Right ventricle myocardium superior (tissue), 1 donor: ENCODE measurements around the gene GRIN2B. TPM values are rescaled to one million over a fixed set of nuclear protein-coding genes. Genes with fewer than 3 reads are reported as not detected.

ENCODE experiments used
- ATAC-seq: fragments of 200-7000 bp; cut with Tn5 transposase; one replicate; pipeline ENCODE4 v1.9.1; 2020; ENCODE audit warnings: mild to moderate bottlenecking; ENCODE audit not compliant: poor library complexity
- DNase-seq: peaks from one replicate; pipeline ENCODE4 v3.0.0-alpha.2; 2020
- intact Hi-C: fragments of 100-400 bp; cut with DNase I; formaldehyde crosslinking; loops from one replicate; pipeline ENCODE4 v1.11.2; 2022
- long read RNA-seq: library from polyadenylated mRNA; unstranded; transcript quantifications from one replicate; pipeline ENCODE4 v2.0.0, GENCODE V29; 2021
- total RNA-seq: library from RNA; stranded (reverse); fragmentation: NEBNext Ultra II Directional; extraction: Animal tissue kit (Norgen Biotek cat#: 25700); gene quantifications from one replicate; pipeline ENCODE4 v1.2.1, GENCODE V29; 2021
- donor health status: DM: no; HTN: yes; CAD: no; lungs with severe emphysema.

GRIN2B gene
- total RNA-seq, result 0.03 TPM
- long read RNA-seq, result 0 reads

DNA sequence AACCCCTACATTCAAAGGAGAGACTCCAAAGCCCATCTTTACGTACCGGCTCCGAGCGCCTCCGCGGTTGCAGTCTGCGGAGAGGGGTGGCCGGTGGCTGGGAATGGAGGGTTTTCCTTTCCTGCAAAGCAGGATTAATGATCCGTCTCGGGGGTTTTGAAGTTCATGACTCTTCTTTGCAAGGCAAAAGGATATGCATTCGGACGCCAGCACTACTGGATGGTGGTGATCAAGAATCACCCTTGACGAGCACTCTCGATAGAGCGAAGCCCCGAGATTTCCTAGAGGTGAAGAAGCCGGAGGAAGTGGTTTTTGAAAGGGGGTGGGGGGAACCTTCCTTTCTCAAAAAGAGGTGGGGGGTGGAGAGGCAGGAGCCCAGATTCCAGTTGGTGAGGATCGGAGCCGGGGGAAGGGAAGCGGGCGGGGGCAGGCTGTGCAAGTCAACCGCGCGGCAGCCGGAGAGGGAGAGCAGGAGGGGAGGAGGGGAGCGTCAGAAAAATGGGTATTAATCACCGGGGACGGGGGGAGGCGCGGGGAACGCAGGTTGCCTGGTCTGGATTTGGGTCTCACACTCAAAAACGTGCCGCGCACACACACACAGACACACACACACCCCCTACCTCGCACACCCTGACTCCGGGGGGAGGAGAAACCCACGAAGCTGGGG, at the start of gene GRIN2B:
Gene GRIN2B (minus strand): TSS at position 307 of the 667 bp plus-strand sequence. CDS start 115,394 bp downstream, outside the sequence.
- ATAC-seq, result no peak
- intact Hi-C loops, result no loop called here
- no peak for DNase-seq

DNA sequence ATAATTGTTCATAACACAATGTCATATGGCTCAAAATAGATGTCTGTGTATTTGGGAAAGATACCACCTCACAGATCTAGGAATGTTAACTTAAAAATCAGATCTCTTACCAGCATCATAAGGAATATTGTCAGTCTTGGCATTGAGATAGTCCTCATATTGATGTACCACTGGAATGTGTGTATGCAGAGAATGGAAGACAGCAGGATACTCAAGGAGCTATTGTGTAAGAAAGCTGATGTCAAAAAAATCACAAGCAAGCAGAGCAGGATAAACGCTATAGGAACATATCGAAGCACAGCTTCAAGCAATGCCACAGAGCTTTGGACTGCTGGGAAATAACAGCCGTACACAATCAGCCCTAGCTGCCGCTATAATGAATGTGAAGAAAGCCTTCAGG, 45.1 kb upstream of the GRIN2B start:
- intact Hi-C loops, result no loop called here
- ATAC-seq (no peak), DNase-seq (no peak)

DNA sequence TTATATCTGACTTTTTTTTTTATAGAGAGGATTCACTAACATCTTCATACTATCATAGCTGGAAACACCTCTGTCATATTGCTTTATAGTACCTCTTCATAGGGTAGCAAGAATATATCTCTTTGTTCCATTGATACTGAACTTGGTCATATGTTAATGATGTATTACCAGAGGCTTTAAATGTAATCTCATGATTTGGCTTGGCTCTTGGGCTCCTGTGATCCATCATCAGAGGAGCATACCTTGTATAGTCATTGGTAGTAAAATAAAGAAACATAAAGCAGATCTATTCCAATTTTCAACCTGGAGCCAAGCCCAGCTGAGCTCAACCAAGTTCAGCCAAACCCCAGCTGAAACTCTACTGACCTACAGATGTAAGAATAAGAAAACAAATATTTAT, 43.2 kb upstream of the GRIN2B start:
- ATAC-seq (no peak), DNase-seq (no peak)
- intact Hi-C loops, result no loop called here

DNA sequence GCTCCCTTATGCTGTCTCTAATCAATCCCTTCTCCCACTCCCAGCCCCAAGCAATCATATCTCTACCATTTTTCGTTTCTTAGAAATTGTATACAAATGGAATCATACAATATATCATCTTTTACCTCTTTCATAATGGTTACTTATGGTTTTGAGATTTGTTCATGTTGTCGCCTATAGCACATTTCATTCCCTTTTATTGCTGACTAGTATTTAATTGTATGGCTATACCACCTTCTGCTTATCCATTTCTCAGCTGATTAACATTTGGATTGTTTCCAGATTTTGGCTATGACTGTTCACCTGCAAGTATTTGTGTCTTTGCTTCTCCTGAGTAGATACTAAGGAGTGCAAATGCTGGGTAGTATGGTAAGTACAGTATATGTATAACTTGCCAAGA, 36.7 kb upstream of the GRIN2B start:
- DNase-seq, result no peak
- ATAC-seq, result no peak
- intact Hi-C loops, result no loop called here

DNA sequence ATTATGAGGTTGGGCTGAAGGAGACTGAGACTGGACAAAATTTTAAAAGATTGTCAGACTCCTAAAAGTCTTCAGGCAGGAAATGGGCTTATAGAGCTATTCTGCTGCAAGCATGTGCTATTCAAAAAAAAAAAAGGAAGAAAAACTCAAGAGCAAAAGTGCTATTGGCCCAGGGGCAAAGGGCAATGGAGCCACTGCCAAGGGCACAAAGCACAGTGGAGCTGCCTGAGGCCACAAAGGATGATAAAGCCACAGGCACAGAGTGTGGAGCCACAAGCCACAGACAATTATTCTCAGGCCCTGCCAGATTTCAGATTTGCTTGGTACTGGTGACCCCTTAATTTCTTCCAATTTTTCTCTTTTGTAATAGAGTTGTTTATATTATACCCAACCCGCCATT, 29.6 kb upstream of the GRIN2B start:
- DNase-seq, result no peak
- ATAC-seq, result no peak
- intact Hi-C loops, result no loop called here

DNA sequence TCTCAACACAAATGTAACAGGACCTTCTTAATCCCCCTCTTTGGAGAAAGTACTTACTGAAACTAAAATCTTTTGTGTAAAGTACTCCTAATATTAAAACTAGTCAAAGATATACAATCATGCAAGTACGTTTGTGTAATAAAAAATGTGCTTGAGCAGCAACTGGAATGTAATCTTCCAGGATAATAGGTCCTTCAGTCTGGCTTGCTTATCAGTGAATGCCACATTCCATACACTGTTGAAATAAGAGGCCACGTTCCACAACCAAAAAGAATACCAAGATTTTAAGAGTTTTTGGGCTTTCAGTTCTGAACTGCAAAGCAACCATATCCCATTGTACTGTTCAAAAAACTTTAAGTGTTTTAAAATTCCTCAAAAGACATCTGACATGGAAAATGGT, 26.2 kb upstream of the GRIN2B start:
- no peak for ATAC-seq
- intact Hi-C loops, result no loop called here
- no peak for DNase-seq

DNA sequence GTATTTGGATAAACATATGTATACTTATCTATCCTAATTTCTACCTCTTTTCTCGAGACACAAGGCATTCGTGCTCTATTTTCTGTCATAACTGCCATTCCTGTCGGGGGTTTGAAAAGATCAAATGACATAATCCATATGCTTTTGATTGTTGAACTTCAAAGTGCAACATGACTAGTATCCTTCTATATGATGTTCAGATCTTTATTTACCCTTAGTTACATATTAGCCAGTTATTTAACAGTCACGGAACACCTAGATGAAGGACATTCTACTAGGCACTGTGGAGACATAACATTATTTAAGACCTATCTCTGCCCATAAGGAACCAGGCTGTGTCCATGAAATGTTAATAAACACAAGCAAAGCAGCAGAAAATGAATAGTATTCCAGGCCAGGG, 11.2 kb upstream of the GRIN2B start:
- DNase-seq (no peak), ATAC-seq (no peak)
- intact Hi-C loops, result no loop called here

DNA sequence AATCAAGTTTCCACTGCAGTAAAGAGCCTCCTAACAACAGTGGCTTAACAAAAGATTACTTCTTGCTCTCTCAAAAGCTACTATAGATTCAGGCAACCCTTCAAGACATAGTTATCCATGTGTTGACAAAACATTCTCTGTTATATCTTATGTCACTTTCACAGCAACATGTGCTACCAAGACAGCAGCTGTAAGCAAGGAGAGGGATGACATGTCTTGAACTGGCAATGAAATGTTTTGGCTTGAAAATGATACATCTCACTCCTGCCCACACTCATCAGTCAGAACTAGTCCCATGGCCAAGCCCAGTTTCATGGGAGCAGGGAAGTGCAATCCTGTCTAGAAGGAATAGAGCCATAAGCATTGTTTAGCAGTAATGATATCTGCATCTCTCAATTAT, 10.7 kb upstream of the GRIN2B start:
- ATAC-seq, result no peak
- intact Hi-C loops, result no loop called here

DNA sequence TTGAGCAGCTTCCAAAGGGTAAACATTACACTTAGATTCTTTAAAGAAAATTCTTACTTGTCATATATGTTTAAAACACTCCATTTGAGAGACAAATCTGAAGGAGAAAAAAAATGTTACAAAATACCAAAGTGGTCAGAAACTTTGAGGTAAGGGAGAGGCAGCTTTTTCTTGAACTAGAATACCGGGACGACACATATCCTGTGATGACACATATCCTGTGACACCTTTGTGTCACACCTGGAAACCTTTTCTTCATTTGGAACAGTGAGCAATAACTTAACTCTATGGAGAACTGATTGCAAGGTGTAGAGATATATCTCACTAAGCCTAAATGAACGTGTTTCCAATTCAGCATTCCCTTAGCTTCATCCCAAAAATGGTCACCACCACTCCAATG, 4.6 kb upstream of the GRIN2B start:
- intact Hi-C loops, result no loop called here
- ATAC-seq (no peak), DNase-seq (no peak)

More for the DNA sequence above, 10.7 kb upstream of the GRIN2B start:
- no peak for DNase-seq

DNA sequence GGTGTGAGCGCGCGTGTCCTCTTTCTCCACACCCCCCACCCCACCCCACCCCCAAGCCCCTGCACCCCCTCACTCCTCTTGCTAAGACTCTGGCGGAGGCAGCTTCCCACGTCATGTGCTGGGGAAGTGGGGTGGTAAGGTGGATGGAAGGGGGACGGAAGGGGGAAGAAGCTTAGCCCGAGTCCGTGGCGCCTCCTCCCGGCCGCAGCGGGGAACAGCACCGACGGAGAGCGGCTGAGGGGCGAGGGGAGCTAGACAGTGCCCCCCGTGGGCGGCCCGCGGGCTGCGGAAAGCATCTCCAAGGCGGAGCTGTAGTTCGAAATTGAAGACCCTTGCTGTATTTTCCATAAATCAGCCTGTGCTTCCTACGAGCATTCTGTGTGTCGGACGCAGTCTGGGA, 588 bp upstream of the GRIN2B start:
- intact Hi-C loops, result no loop called here
- ATAC-seq, result no peak
- no peak for DNase-seq

DNA sequence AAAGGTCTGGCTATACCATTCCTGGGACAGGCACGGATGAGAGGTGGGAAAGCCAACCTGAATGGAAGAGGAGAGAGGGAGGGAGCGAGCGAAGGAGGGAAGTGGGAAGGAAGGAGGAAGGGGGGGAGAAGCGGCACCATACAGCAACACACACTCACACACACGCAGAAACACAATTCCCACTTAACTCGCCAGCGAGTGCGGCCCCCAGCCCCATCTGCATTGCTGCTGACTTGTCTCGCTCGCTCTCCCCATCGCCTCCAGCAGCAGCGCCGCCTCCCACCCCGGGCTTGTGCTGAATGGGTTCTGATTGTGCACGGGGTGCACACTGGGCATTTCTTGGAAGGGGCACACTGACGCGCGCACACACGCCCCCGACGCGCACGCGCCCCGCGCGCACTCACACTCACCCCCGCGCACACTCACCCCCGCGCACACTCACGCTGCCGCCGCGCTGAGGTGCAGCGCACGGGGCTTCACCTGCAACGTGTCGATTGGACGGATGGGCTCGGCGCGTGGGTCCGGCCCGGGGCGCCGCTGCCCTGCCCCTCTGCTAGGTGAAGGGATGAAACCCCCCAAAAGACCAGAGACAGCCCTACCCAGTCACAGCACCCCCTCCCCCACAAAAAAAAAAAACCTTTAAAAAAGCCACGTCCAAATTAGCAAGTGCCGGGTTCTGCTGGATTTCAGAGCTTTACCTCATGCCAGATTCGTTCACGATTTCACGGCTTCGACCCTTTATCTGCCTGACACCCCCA, 685 bp downstream of the GRIN2B start:
- intact Hi-C loops, result no loop called here
- no peak for ATAC-seq
- no peak for DNase-seq

DNA sequence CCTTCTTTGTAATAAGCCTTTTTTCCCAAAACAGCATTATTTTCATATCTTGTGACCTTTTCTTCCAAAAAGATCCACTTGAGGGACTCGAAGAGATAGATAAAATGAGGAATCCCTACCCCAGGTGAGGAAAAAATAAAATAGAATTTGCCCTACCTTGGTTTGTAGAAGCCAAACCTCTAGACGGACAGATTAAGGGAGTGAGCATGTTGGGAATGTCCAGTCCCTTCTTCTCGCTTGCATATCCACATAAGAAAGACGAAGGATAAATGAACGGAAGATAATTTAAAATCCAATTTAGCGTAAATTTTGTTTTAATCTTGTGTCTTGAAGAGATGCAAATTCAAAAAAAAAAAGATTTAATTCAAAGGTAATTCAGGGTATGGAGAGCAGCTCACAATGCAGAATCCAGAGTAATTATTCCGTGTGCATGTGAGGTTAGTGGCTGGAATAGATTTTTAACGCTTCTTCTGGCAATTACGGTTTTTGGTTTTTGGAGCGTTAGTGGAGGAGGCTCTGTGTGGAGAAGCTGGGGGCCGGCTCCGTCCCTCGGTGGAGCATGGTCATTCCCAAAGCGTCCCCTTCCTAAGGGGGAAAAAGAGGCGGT, 1.5 kb downstream of the GRIN2B start:
- ATAC-seq (no peak), DNase-seq (no peak)
- intact Hi-C loops, result no loop called here

DNA sequence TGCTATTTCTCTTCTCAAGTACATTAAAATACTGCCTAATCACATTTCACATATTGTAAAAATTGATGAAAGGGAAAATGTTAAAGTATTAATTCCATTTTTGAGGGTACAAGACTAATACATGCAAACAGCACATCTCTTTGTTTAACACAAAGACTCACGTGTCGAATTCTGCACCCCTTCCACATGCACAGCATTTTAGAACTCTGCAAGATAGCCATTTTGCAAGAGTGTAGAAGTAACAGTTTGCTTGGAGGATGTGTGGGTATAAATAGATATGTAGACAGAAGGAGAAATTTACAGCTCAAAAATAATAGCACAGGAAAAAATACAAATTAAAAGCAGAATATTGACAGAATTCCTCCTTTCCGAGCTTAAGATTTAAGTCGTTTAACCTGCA, 2.5 kb downstream of the GRIN2B start:
- DNase-seq (no peak), ATAC-seq (no peak)

DNA sequence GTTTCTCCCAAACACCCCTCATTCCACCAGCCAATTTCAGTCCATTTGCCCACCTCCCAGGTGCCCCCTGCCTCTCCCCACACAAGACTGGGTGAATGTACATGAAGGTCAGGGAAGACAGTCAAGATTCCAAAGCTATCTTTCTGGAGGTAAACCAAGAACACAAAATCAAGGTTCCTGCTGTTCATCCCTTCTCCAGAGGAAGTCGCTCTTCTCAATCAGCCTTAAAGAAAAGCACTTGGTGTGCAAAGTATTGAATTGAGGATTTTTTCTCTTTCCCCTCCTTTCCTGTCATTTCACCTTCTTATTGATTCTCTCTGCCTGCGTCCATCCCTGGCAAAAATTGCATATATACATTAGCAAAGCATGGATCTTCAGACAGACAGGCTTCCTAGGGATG, 4.5 kb downstream of the GRIN2B start:
- ATAC-seq (no peak), DNase-seq (no peak)
- intact Hi-C loops, result no loop called here

More for the DNA sequence above, 2.5 kb downstream of the GRIN2B start:
- intact Hi-C loops, result no loop called here

DNA sequence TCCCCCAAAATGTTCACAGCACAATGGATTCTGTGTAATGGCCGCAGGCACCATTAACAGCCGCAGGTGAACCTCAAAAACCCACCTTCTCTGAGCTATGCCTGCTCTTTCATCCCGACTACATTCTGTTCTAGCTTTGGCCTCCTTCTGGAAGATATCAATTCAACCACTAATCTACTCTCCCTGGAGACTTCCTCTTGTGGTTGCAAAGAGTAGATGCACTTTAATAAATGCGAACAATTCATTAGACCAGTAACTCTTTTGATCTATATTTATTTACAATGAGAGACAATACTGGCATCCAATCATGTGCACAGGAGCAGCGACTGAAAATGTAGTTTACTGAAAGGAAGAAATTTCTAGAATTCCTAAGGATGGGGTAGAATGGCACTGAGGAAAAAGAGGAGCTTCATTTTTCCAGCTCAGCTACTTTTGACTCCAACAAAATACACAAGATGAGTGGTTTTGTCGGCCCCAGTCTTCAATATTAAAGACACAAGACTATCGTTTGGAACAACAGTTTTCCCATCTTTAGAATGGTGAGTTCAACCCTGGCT, 5.3 kb downstream of the GRIN2B start:
- ATAC-seq (no peak), DNase-seq (no peak)
- intact Hi-C loops, result no loop called here

DNA sequence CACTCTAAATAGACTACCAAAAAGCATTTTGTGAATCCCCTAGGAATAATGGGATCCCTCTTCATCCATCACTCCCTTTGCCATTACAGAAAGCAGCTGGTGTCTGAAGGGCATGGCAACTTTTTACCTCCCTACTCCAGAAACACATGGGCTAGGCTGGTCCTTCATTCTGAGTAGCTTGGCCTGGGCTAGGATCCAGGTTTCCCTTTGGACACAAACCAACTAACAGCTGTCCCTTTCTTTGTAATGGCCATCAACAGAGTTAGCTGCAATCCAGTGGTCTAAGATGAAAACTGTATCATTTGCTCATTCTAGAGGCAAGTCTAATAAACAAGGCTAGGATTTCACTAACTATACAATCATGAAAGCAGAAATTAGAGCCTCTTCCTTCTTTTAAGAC, 7.4 kb downstream of the GRIN2B start:
- intact Hi-C loops, result no loop called here
- no peak for ATAC-seq
- DNase-seq, result no peak

DNA sequence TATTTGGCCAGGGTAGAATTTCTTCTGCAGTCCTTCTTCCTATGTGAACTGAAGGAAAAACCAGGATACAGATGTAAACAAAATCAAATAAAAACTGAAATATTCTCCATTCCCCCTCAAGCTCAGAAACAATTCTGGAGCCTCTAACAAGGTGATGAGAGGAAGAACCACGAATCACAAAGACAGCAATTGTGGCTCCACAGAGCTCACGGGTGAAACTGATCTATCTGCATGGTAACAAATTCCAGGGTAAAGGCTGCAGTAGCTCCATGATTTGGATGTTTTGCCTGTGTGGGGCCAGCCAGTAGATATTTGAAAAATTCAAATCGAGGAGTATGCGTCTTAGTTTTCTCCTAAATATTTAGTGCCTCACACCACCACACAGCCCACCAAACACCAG, 10.6 kb downstream of the GRIN2B start:
- ATAC-seq (no peak), DNase-seq (no peak)
- intact Hi-C loops, result no loop called here

DNA sequence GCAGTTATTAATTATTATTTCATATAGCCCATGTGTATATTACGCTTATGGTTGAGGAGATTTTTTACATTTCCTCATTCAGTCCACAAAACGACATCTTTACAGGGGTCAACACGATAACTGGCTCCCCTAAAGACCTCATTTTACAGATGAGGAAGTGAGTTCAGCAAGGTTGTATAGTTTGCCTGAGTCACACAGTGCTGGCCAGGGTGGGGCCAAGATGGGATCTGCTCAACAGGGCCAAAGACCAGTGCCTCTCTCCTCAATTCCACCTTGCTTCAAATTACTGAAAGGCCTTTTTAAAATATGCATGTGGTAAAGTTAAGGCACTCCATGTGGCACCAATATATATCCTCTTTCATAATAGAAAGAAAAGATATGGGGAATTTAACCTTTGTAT, 13.1 kb downstream of the GRIN2B start:
- DNase-seq, result no peak
- intact Hi-C loops, result no loop called here
- no peak for ATAC-seq

DNA sequence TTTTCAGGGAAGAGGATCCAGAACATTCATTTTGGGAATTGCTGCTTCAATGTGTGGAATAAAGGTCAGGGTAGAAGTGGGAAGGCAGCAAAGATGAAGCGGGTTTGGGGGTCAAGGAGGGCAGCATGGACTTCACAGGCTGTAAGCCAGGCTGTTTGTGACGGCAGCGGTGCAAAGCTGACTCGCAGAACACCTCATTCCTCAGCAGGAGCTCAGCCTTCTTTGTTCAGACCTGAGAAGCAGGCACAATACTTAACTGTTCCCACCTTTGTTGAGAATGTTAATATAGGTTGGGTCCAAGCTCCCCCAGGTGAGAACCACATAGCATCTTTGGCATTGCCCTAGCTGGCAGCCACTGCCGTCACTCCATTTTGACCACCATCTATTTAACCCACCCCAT, 16.7 kb downstream of the GRIN2B start:
- no peak for ATAC-seq
- intact Hi-C loops, result no loop called here
- no peak for DNase-seq

DNA sequence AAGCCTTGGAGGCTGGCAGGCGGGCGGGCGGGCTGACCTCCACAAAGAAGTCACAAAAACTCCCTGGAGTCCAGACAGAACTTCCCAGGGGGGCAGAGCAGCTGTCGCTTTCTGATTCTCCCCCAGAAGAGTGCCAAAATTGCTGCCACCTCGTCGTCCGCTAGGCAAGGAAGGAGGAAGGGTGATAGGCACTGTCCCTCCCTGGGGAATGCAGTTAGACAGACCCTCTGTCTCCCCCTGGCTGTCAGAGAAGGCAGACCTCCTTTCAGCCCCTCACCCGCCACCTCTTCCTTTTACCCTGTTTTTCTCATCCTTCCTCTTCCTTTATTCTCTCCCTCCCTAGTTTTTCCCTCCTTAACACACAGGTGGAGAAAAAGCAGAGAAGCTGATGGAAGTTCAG, 18.7 kb downstream of the GRIN2B start:
- intact Hi-C loops, result no loop called here
- no peak for ATAC-seq
- DNase-seq, result no peak
